Activated gamma-delta T cell treated with anti-CD3 and anti-CD28 coated beads, Interleukin-2, amount 50 U/mL, for 16 hours (primary cell): ENCODE data around the gene GFOD2.

Source experiments
- DNase-seq: peaks from one replicate; pipeline ENCODE4 v3.0.0-alpha.2; 2020; ENCODE audit warnings: low read depth

GFOD2 gene

DNA sequence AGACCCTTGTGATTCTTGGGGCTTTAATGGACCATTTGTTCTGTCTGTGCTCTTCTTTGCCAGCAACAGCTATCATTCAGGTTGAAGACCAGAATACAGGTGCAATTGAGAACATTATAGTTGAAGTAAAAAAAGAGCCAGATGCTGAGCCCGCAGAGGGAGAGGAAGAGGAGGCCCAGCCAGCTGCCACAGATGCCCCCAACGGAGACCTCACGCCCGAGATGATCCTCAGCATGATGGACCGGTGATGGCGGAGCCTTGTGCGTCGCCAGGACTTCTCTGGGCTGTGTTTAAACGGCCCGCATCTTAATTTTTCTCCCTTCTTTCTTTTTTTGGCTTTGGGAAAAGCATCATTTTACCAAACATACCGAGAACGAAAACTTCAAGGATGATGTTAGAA is 81.5 kb downstream of the GFOD2 start:
- no peak for DNase-seq

DNA sequence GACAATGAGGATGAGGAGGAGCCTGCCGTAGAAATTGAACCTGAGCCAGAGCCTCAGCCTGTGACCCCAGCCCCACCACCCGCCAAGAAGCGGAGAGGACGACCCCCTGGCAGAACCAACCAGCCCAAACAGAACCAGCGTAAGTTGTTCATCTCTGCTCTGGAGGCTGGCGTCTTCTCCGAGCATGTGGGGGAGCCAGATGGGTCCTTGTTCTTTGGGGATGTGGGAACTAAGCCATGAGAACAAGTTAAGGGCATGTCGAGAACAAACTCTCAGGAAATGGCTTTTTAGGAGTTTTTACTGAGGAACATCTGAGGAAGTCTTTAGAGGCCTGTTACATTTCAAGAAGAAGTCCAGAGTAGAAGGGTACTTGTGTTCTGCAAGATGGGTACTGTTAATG is 82.4 kb downstream of the GFOD2 start:
- DNase-seq, result no peak

DNA sequence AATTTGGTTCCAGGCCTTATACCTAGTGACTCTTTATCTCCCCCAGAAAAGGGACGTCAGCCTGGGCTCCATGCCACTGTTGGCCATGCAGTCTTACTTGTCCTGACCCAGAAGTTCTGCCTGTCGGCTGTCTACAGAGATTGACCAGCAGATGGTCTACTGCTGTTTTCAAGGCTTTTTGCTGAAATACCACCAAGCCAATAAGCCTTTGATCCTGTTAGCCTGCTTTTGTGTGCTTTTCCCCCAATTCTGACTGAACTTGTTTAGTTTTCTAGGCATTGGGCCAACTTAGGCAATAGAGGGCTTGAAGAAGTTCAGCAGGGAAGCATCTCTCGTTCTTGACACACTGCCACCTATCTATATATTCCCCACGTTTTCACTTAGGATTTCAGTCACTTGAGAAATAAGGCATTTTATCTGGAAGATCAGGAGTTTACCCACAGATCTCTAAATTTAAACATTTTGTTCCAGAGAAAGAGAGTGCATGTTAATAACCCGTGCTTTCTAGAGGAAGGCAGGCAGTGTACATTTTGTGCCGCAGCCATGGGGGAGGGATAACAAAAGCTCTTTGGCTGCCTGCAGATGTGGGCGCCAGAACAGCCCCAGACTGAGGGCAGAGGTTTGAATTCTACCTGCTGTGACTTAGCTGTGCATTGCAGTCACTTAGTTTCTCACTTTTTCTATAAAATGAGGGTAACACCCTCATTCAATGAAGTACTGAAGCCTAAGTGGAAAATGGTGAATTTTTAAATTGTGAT is 86.5 kb downstream of the GFOD2 start:
- DNase-seq, result no peak

DNA sequence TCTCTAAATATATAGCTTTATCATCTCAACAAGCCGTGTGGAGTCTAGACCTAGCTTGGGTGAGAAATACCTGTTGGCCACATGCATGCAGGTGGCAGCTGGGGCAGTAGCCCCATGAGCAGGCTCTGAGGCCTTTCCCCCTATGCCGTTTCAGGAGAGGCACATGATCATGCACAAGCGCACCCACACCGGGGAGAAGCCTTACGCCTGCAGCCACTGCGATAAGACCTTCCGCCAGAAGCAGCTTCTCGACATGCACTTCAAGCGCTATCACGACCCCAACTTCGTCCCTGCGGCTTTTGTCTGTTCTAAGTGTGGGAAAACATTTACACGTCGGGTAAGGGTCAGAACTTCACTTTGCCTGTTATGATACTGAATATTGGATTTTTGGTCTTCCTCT is 90.9 kb downstream of the GFOD2 start:
- DNase-seq, result no peak
